ENCODE results near the gene LHX3.
"Not testable (repeated sequence)": the region's sequence is repeated elsewhere in the genome, so short reads cannot be mapped to it uniquely, and the experiment has no call there.

The LHX3 gene

GRCh38 chr9:136152931-136153330 lies 52.0 kb downstream of the LHX3 start:
- H3K4me1 ChIP-seq (ENCODE audit: insufficient read depth, low read length): peaks cover 12% of the 10 kb centered on the region
- H3K27ac ChIP-seq (ENCODE audit: low read depth, low read length): no peak overlapping the region
- peaks cover 19% of the 10 kb centered on the region; the same call in 1 of the 2 replicates for H3K27me3 ChIP-seq (ENCODE audit: insufficient read depth, low read length)
- 92% methylated on average over 12 of the region's 12 CpGs for WGBS
- no peak overlapping the region for H3K9ac ChIP-seq (ENCODE audit: low read depth, low read length)
- no peaks in the 10 kb centered on the region for H3K9me3 ChIP-seq (ENCODE audit: insufficient read depth, low read depth, low read length)
- H3K36me3 ChIP-seq (ENCODE audit: insufficient read depth, low read length): no peaks in the 10 kb centered on the region
- no peak overlapping the region for H3K4me3 ChIP-seq (ENCODE audit: low read length)

GRCh38 chr9:136152543-136152866 lies 52.4 kb downstream of the LHX3 start:
- Histone ChIP-seq H3K4me1 (ENCODE audit: insufficient read depth, low read length) (peaks cover 12% of the 10 kb centered on the region), H3K36me3 (ENCODE audit: insufficient read depth, low read length) (no peaks in the 10 kb centered on the region), H3K27ac (ENCODE audit: low read depth, low read length) (no peak overlapping the region), H3K9me3 (ENCODE audit: insufficient read depth, low read depth, low read length) (no peaks in the 10 kb centered on the region), H3K4me3 (ENCODE audit: low read length) (no peak overlapping the region), H3K27me3 (ENCODE audit: insufficient read depth, low read length) (peaks cover 19% of the 10 kb centered on the region; the same call in 1 of the 2 replicates), H3K9ac (ENCODE audit: low read depth, low read length) (no peak overlapping the region)
- 90% methylated on average over 4 of the region's 4 CpGs for WGBS

- Histone ChIP-seq H3K9ac (ENCODE audit: low read depth, low read length) (no peak overlapping the region), H3K4me3 (ENCODE audit: low read length) (peak overlapping the region; percentile 25), H3K27me3 (ENCODE audit: insufficient read depth, low read length) (peaks cover 19% of the 10 kb centered on the region; the same call in 1 of the 2 replicates), H3K9me3 (ENCODE audit: insufficient read depth, low read depth, low read length) (no peaks in the 10 kb centered on the region), H3K4me1 (ENCODE audit: insufficient read depth, low read length) (peaks cover 12% of the 10 kb centered on the region), H3K36me3 (ENCODE audit: insufficient read depth, low read length) (no peaks in the 10 kb centered on the region), H3K27ac (ENCODE audit: low read depth, low read length) (no peak overlapping the region)
- 76% methylated on average over 27 of the region's 27 CpGs for WGBS
These were observed 52.9 kb downstream of the LHX3 start for GRCh38 chr9:136151848-136152542.

GRCh38 chr9:136151214-136151804 lies 53.6 kb downstream of the LHX3 start:
- Histone ChIP-seq H3K36me3 (ENCODE audit: insufficient read depth, low read length) (no peaks in the 10 kb centered on the region), H3K9ac (ENCODE audit: low read depth, low read length) (no peak overlapping the region), H3K27ac (ENCODE audit: low read depth, low read length) (peak overlapping the region; percentile 10; the same call in 1 of the 2 replicates), H3K9me3 (ENCODE audit: insufficient read depth, low read depth, low read length) (no peaks in the 10 kb centered on the region), H3K4me3 (ENCODE audit: low read length) (peak overlapping the region; percentile 25), H3K4me1 (ENCODE audit: insufficient read depth, low read length) (peaks cover 12% of the 10 kb centered on the region), H3K27me3 (ENCODE audit: insufficient read depth, low read length) (peaks cover 19% of the 10 kb centered on the region; the same call in 1 of the 2 replicates)
- 11% methylated on average over 25 of the region's 25 CpGs for WGBS

DNA sequence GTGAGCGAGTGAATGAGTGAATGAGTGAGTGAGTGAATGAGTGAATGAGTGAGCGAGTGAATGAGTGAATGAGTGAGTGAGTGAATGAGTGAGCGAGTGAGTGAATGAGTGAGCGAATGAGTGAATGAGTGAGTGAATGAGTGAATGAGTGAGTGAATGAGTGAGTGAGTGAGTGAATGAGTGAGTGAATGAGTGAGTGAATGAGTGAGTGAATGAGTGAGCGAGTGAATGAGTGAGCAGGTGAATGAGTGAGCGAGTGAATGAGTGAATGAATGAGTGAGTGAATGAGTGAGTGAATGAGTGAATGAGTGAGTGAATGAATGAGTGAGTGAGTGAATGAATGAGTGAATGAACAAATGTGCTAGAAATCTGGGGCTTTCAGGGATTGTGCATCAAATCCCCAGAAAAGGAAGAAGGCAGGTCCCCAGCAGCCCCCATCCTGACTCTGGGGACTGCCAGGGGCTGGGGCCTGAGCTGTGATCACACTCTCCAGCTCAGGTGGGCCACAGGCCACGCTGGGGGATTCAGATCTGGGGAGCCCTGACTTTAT lies 54.2 kb downstream of the LHX3 start:
- 81% methylated on average over 7 of the region's 7 CpGs for WGBS
- peaks cover 12% of the 10 kb centered on the region for H3K4me1 ChIP-seq (ENCODE audit: insufficient read depth, low read length)
- H3K27ac ChIP-seq (ENCODE audit: low read depth, low read length): peak overlapping the region; percentile 10; the same call in 1 of the 2 replicates
- peaks cover 19% of the 10 kb centered on the region; the same call in 1 of the 2 replicates for H3K27me3 ChIP-seq (ENCODE audit: insufficient read depth, low read length)
- not testable (repeated sequence) for H3K9me3 ChIP-seq (ENCODE audit: insufficient read depth, low read depth, low read length); H3K36me3 ChIP-seq (ENCODE audit: insufficient read depth, low read length); H3K9ac ChIP-seq (ENCODE audit: low read depth, low read length)
- 0 out of 2 replicates have a peak overlapping the region, but pooled peaks have one; percentile 25 for H3K4me3 ChIP-seq (ENCODE audit: low read length)

DNA sequence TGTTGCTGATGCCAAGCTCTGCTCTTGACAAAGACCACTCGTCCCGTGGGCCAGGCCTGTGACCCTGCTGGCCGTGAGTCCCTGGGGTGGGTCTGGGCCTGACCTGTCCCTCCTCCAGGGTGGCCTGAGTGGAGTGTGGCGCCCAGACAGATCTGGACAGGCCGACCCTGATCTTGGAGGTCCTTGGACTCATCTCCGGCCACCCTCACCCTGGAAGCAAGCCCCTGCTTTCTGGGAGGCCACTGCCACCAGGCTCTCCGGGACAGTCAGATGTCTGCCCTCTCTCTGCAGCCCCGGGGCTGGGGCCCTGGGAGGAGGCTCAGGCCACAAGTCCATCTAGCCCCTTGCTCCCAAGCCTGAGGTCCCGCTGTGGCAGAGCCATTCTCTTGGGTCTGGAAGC lies 55.1 kb downstream of the LHX3 start:
- peaks cover 19% of the 10 kb centered on the region; the same call in 1 of the 2 replicates for H3K27me3 ChIP-seq (ENCODE audit: insufficient read depth, low read length)
- 89% methylated on average over 9 of the region's 9 CpGs for WGBS
- peaks cover 12% of the 10 kb centered on the region for H3K4me1 ChIP-seq (ENCODE audit: insufficient read depth, low read length)
- H3K9me3 ChIP-seq (ENCODE audit: insufficient read depth, low read depth, low read length): no peaks in the 10 kb centered on the region
- H3K36me3 ChIP-seq (ENCODE audit: insufficient read depth, low read length): no peaks in the 10 kb centered on the region
- no peak overlapping the region for H3K27ac ChIP-seq (ENCODE audit: low read depth, low read length)
- H3K9ac ChIP-seq (ENCODE audit: low read depth, low read length): no peak overlapping the region
- H3K4me3 ChIP-seq (ENCODE audit: low read length): no peak overlapping the region

DNA sequence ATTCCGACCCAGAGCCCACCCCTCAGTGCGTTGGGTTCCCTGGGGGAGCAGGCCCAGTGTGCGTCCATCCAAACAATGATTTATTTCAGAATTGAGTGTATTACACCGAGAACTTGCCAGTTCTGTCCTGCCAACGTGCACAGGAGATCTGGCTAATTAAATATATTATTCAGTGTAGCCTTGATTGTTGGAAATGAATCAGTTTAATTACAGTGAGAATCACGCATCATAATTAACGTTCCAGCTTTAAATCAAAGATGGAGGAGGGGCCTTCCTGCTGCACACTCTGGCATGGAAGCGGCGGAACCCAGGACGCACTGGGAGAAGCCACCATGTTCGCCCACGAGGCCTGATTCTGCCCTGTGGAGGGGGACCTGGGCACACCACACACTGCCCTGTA lies 55.6 kb downstream of the LHX3 start:
- no peak overlapping the region for H3K4me3 ChIP-seq (ENCODE audit: low read length)
- H3K4me1 ChIP-seq (ENCODE audit: insufficient read depth, low read length): peaks cover 12% of the 10 kb centered on the region
- H3K36me3 ChIP-seq (ENCODE audit: insufficient read depth, low read length): no peaks in the 10 kb centered on the region
- 90% methylated on average over 12 of the region's 12 CpGs for WGBS
- no peak overlapping the region for H3K27ac ChIP-seq (ENCODE audit: low read depth, low read length)
- no peaks in the 10 kb centered on the region for H3K9me3 ChIP-seq (ENCODE audit: insufficient read depth, low read depth, low read length)
- no peak overlapping the region for H3K9ac ChIP-seq (ENCODE audit: low read depth, low read length)
- H3K27me3 ChIP-seq (ENCODE audit: insufficient read depth, low read length): peaks cover 19% of the 10 kb centered on the region; the same call in 1 of the 2 replicates

GRCh38 chr9:136148766-136149165 lies 56.2 kb downstream of the LHX3 start:
- 89% methylated on average over 14 of the region's 14 CpGs for WGBS
- Histone ChIP-seq H3K36me3 (ENCODE audit: insufficient read depth, low read length) (no peaks in the 10 kb centered on the region), H3K9me3 (ENCODE audit: insufficient read depth, low read depth, low read length) (no peaks in the 10 kb centered on the region), H3K27ac (ENCODE audit: low read depth, low read length) (no peak overlapping the region), H3K9ac (ENCODE audit: low read depth, low read length) (0 out of 2 replicates have a peak overlapping the region, but pooled peaks have one; percentile 14), H3K4me1 (ENCODE audit: insufficient read depth, low read length) (peaks cover 12% of the 10 kb centered on the region), H3K27me3 (ENCODE audit: insufficient read depth, low read length) (peaks cover 19% of the 10 kb centered on the region; the same call in 1 of the 2 replicates), H3K4me3 (ENCODE audit: low read length) (no peak overlapping the region)

GRCh38 chr9:136147890-136148714 lies 56.8 kb downstream of the LHX3 start:
- no peak overlapping the region; the same call in 1 of the 2 replicates for H3K9ac ChIP-seq (ENCODE audit: low read depth, low read length)
- no peaks in the 10 kb centered on the region for H3K9me3 ChIP-seq (ENCODE audit: insufficient read depth, low read depth, low read length)
- H3K36me3 ChIP-seq (ENCODE audit: insufficient read depth, low read length): no peaks in the 10 kb centered on the region
- 50% methylated on average over 35 of the region's 35 CpGs for WGBS
- peaks cover 12% of the 10 kb centered on the region for H3K4me1 ChIP-seq (ENCODE audit: insufficient read depth, low read length)
- H3K4me3 ChIP-seq (ENCODE audit: low read length): no peak overlapping the region
- H3K27ac ChIP-seq (ENCODE audit: low read depth, low read length): no peak overlapping the region
- peaks cover 19% of the 10 kb centered on the region; the same call in 1 of the 2 replicates for H3K27me3 ChIP-seq (ENCODE audit: insufficient read depth, low read length)

DNA sequence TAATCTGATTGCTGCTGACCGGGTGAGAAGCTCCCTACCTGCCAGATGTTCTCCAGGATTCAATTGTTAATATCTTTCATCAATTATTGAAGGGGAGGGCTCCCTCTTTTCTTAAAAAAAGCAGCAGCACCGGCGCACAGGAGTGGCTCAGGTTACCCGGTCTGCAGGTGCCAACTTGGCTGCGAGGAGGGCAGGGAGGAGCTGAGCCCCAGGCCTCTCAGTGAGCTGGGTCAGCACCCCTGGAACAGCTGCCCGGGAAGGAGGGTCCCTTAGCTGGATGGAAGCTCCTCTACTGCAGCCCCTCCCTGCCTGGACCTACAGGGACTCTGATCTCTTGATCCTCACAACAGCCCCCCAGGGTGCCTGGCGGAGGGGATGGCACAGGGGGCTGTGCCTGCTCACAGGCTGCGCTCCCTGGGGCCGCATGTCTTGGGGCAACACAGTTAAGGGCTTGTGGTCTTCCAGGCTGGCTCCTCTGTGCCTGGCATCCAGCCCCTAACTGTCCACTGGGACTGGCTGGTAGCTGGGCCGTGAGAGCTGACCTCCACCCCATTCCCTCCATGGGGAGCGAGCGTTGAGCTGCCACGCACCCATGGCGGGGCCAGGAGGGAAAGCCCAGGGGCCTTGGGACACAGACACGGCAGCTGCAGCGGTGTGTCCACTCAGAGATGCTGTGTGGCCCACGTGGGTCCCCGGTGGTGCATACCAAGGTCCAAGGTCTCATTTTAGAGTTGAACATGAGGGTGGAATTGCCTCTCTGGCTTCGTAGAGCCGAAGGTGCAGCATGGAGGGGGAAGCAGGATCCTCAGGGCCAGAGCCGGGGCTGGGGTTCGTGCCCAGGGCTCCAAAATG lies 57.7 kb downstream of the LHX3 start:
- Histone ChIP-seq H3K4me3 (ENCODE audit: low read length) (no peak overlapping the region), H3K36me3 (ENCODE audit: insufficient read depth, low read length) (no peaks in the 10 kb centered on the region), H3K27me3 (ENCODE audit: insufficient read depth, low read length) (peaks cover 15% of the 10 kb centered on the region; the same call in 1 of the 2 replicates), H3K9ac (ENCODE audit: low read depth, low read length) (no peak overlapping the region; the same call in 1 of the 2 replicates), H3K9me3 (ENCODE audit: insufficient read depth, low read depth, low read length) (no peaks in the 10 kb centered on the region), H3K27ac (ENCODE audit: low read depth, low read length) (no peak overlapping the region), H3K4me1 (ENCODE audit: insufficient read depth, low read length) (peaks cover 16% of the 10 kb centered on the region)
- 86% methylated on average over 22 of the region's 22 CpGs for WGBS

Data from HUES64 (cell line).